ENCODE measurements around the gene OR7G1. TPM values are rescaled to one million over a fixed set of nuclear protein-coding genes. Genes with fewer than 3 reads are reported as not detected.

Gene OR7G1
- total and polyA plus RNA-seq, 2 of the 8 experiments (the other 6 are each of a cell fraction or from before 2014, with no cell fraction given): not detected

- Histone ChIP-seq H3K27me3 (replicated peaks in 1 of 4; ENCODE audit: control insufficient read depth in 3 of 4, extremely low read depth in 1 of 4, insufficient read depth in 3 of 4, low read length in 3 of 4) (no peaks in the 10 kb centered on the region), H2BK12ac (ENCODE audit: low read depth, low read length) (no peak overlapping the region), H3K14ac (ENCODE audit: insufficient read length) (no peak overlapping the region), H3K79me2 (ENCODE audit: control insufficient read depth in 1 of 2, insufficient read depth in 2 of 2, low read length in 2 of 2) (no peaks in the 10 kb centered on the region; a peak in 1 of 4 replicates), H3K27ac (ENCODE audit: low read depth, low read length) (no peak overlapping the region), H3K9ac (replicated peaks in 1 of 4; ENCODE audit: extremely low read depth in 1 of 4, low read depth in 3 of 4, low read length in 3 of 4) (no peak overlapping the region), H2AK5ac (ENCODE audit: low read depth, low read length) (no peak overlapping the region), H4K20me1 (replicated peaks in 1 of 2; ENCODE audit: control insufficient read depth in 1 of 2, insufficient read depth in 2 of 2, low read length in 2 of 2) (peaks cover 0 to 4% of the 10 kb centered on the region in 2 experiments), H2BK15ac (ENCODE audit: low read length) (no peak overlapping the region), H3K23ac (ENCODE audit: insufficient read length) (no peak overlapping the region), H4K91ac (replicated peaks; ENCODE audit: insufficient read length, low read length) (no peak overlapping the region), H2BK5ac (ENCODE audit: low read depth, low read length) (no peak overlapping the region), H3K18ac (ENCODE audit: extremely low read depth, low read length) (no peak overlapping the region), H2BK120ac (replicated peaks; ENCODE audit: low read depth, low read length) (no peak overlapping the region), H2AFZ (ENCODE audit: low read length) (no peak overlapping the region), H3K79me1 (ENCODE audit: low read depth, low read length) (no peaks in the 10 kb centered on the region), H3K4me1 (replicated peaks in 1 of 4; ENCODE audit: control insufficient read depth in 3 of 4, insufficient read depth in 4 of 4, low read length in 3 of 4) (no peaks in the 10 kb centered on the region), H3K36me3 (ENCODE audit: control insufficient read depth in 2 of 4, insufficient read depth in 4 of 4, low read length in 3 of 4) (peaks cover 26 to 45% (median 35%) of the 10 kb centered on the region in 4 experiments), H3K23me2 (ENCODE audit: low read depth, low read length) (no peaks in the 10 kb centered on the region), H3K4me2 (ENCODE audit: insufficient read depth in 1 of 2, low read depth in 2 of 2, low read length in 2 of 2) (no peak overlapping the region), H4K8ac (ENCODE audit: extremely low read depth, insufficient read depth, low read length) (no peak overlapping the region), H3K9me3 (ENCODE audit: insufficient read depth in 2 of 2, low read depth in 1 of 2, low read length in 1 of 2) (peaks cover 4% of the 10 kb centered on the region in 2 experiments; a peak in 1 of 4 replicates), H3K4me3 (ENCODE audit: extremely low read depth in 1 of 4, insufficient read depth in 2 of 4, low read depth in 3 of 4, low read length in 4 of 4) (no peak overlapping the region), H3K4ac (replicated peaks; ENCODE audit: insufficient read length, low read depth, low read length) (no peak overlapping the region), H3K56ac (replicated peaks; ENCODE audit: insufficient read length, low read depth, low read length) (no peak overlapping the region), H4K5ac (ENCODE audit: insufficient read length, low read depth, low read length) (no peak overlapping the region), H2BK20ac (ENCODE audit: low read length) (no peak overlapping the region)
- FAIRE-seq (no peak), DNase-seq (ENCODE audit: low read depth in 1 of 2, low spot score in 2 of 2) (no peak)
- ChIA-PET CTCF (ENCODE audit: partially characterized antibody) (no interaction called here), POLR2A (ENCODE audit: partially characterized antibody) (no interaction called here)
- TF ChIP-seq, protein P1, sequence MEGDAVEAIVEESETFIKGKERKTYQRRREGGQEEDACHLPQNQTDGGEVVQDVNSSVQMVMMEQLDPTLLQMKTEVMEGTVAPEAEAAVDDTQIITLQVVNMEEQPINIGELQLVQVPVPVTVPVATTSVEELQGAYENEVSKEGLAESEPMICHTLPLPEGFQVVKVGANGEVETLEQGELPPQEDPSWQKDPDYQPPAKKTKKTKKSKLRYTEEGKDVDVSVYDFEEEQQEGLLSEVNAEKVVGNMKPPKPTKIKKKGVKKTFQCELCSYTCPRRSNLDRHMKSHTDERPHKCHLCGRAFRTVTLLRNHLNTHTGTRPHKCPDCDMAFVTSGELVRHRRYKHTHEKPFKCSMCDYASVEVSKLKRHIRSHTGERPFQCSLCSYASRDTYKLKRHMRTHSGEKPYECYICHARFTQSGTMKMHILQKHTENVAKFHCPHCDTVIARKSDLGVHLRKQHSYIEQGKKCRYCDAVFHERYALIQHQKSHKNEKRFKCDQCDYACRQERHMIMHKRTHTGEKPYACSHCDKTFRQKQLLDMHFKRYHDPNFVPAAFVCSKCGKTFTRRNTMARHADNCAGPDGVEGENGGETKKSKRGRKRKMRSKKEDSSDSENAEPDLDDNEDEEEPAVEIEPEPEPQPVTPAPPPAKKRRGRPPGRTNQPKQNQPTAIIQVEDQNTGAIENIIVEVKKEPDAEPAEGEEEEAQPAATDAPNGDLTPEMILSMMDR (IDR thresholded peaks at IDR 0.05; ENCODE audit: control extremely low read depth in 1 of 3, insufficient read depth in 1 of 3, low read depth in 1 of 3, low read length in 3 of 3): no peak
- TF ChIP-seq EGR1 (IDR thresholded peaks at IDR 0.05; ENCODE audit: borderline replicate concordance, low read depth, low read length): no peak
- WGBS, 2 experiments (ENCODE audit: extremely low coverage in 1 of 2, insufficient coverage in 1 of 2, insufficient read length in 1 of 2, insufficient replicate concordance in 2 of 2, low coverage in 1 of 2, low lambda C conversion rate in 2 of 2, missing lambda C conversion rate in 1 of 2): 89% methylated on average over 3 of the region's 3 CpGs; no CpG with 5 or more reads in 1 of the 2 experiments
Measured at GRCh38 chr19:9165261-9165660, 49.7 kb upstream of the OR7G1 start.

All from H1 (cell line).